K562 (cell line): ENCODE results near the gene CYRIA. TPM values are rescaled to one million over a fixed set of nuclear protein-coding genes. Genes with fewer than 3 reads are reported as not detected.

Experiments used
- ATF7 ChIP-seq: fragments of 450-650 bp; IDR thresholded peaks from 2 replicates; pipeline ENCODE4 v1.7.1; 2014; ENCODE audit warnings: mild to moderate bottlenecking, moderate library complexity
- BHLHE40 ChIP-seq: IDR thresholded peaks from 2 replicates; pipeline ENCODE4 v1.6.1; 2011; ENCODE audit warnings: low read length, improper control_type of control experiment
- CTBP1 ChIP-seq: fragments of 450-650 bp; IDR thresholded peaks from 2 replicates; pipeline ENCODE4 v1.6.1; 2016; ENCODE audit warnings: borderline replicate concordance
- DPF2 ChIP-seq: fragments of 450-650 bp; IDR thresholded peaks from 2 replicates; pipeline ENCODE4 v1.6.1; 2016
- ELF4 ChIP-seq: fragments of 450-650 bp; formaldehyde crosslinking; IDR thresholded peaks from 2 replicates; pipeline ENCODE4 v1.4.0; 2022; ENCODE audit warnings: missing genetic modification characterization
- KDM1A ChIP-seq, 2 experiments: fragments of 450-650 bp; IDR thresholded peaks; 2 replicates each; pipeline ENCODE4 v1.6.1; 2016; ENCODE audit warnings: mild to moderate bottlenecking in 2 of 2
- MAFK ChIP-seq: IDR thresholded peaks from 2 replicates; pipeline ENCODE4 v1.6.1; 2011; ENCODE audit warnings: low read length, improper control_type of control experiment
- MTA1 ChIP-seq: fragments of 450-650 bp; IDR thresholded peaks from 2 replicates; pipeline ENCODE4 v1.6.1; 2017; ENCODE audit warnings: borderline replicate concordance
- MYC ChIP-seq, 2 experiments: fragments of 250-450 bp in 1 of 2; sonication (Bioruptor Pico) in 1 of 2; IDR thresholded peaks; 2 replicates each; pipeline versions ENCODE4 v1.5.1 to v1.6.1; 2012 to 2021; ENCODE audit warnings: low read depth in 2 of 2, borderline replicate concordance in 1 of 2, improper control_type of control experiment in 1 of 2, low read length in 1 of 2, mild to moderate bottlenecking in 1 of 2, moderate library complexity in 1 of 2
- NCOR1 ChIP-seq: fragments of 450-650 bp; IDR thresholded peaks from 2 replicates; pipeline ENCODE4 v1.6.1; 2016; ENCODE audit warnings: mild to moderate bottlenecking, moderate library complexity
- SAFB ChIP-seq: fragments of 200-400 bp; formaldehyde crosslinking; IDR thresholded peaks from 2 replicates; pipeline ENCODE4 v1.6.1; 2017; ENCODE audit warnings: low read depth, low read length, borderline replicate concordance
- ZNF134 ChIP-seq: fragments of 250-450 bp; sonication (Bioruptor Pico); conservative IDR thresholded peaks from 2 replicates; pipeline ENCODE4 v1.4.0; 2020
- ZNF197 ChIP-seq: fragments of 200-800 bp; sonication (Bioruptor generic); IDR thresholded peaks from 2 replicates; pipeline ENCODE4 v1.6.1; 2016; ENCODE audit warnings: low read depth, missing genetic modification characterization, missing compliant biosample characterization
- ZNF431 ChIP-seq: sonication (generic); formaldehyde crosslinking; IDR thresholded peaks from 2 replicates; pipeline ENCODE4 v1.8.0; 2022; ENCODE audit warnings: mild to moderate bottlenecking, missing genetic modification reagents
- ZNF696 ChIP-seq: fragments of 250-450 bp; sonication (Bioruptor Pico); conservative IDR thresholded peaks from 2 replicates; pipeline ENCODE4 v1.4.0; 2020; ENCODE audit warnings: mild to moderate bottlenecking, moderate library complexity
- ZNF778 ChIP-seq: fragments of 450-650 bp; formaldehyde crosslinking; IDR thresholded peaks from 2 replicates; pipeline ENCODE4 v1.4.0; 2020; ENCODE audit warnings: mild to moderate bottlenecking, moderate library complexity
- polyA plus RNA-seq, 8 experiments: library from polyadenylated mRNA; depleted of rRNA in 4 of 8; stranded (reverse) in 5 of 8; unstranded in 3 of 8; fragments of >200 nt; fragmentation: Nextera tagmentation in 2 of 8; fragmentation: Illumina TruSeq in 1 of 8; extraction: Ambion mirVana in 2 of 8; extraction: Trizol in 1 of 8; gene quantifications; 2 replicates each; pipeline versions ENCODE4 v1.2.1 to v1.2.3, GENCODE V29; 2011 to 2014; ENCODE audit warnings: inconsistent platforms in 1 of 8, missing spikeins in 1 of 8
- total RNA-seq, 7 experiments: library from RNA; depleted of rRNA in 6 of 7; stranded (reverse); fragments of >200 nt in 6 of 7; fragmentation: Illumina TruSeq in 2 of 7; extraction: Trizol in 2 of 7; gene quantifications; 2 replicates each; pipeline versions ENCODE4 v1.2.1 to v1.2.3, GENCODE V29; 2011 to 2021; ENCODE audit warnings: low replicate concordance in 1 of 7
- TF ChIP-seq, protein P1 (sequence below): fragments of 250-450 bp; sonication (Bioruptor Pico); IDR thresholded peaks from 2 replicates; pipeline ENCODE4 v1.4.0; 2020
- TF ChIP-seq, protein P2 (sequence below): fragments of 450-650 bp; IDR thresholded peaks from 2 replicates; pipeline ENCODE4 v1.6.1; 2016; ENCODE audit warnings: low read depth
- TF ChIP-seq, protein P3 (sequence below): sonication (generic); formaldehyde crosslinking; IDR thresholded peaks from 2 replicates; pipeline ENCODE4 v1.9.0; 2022; ENCODE audit warnings: mild to moderate bottlenecking, missing genetic modification reagents
- TF ChIP-seq, protein P4 (sequence below): fragments of 250-450 bp; sonication (Bioruptor Pico); IDR thresholded peaks from 2 replicates; pipeline ENCODE4 v1.5.0; 2020; ENCODE audit warnings: mild to moderate bottlenecking

The CYRIA gene
- total and polyA plus RNA-seq, 9 of the 15 experiments (the other 6 are each of a cell fraction or from before 2014, with no cell fraction given): 0.84 to 5.6 (median 3.0) TPM

DNA sequence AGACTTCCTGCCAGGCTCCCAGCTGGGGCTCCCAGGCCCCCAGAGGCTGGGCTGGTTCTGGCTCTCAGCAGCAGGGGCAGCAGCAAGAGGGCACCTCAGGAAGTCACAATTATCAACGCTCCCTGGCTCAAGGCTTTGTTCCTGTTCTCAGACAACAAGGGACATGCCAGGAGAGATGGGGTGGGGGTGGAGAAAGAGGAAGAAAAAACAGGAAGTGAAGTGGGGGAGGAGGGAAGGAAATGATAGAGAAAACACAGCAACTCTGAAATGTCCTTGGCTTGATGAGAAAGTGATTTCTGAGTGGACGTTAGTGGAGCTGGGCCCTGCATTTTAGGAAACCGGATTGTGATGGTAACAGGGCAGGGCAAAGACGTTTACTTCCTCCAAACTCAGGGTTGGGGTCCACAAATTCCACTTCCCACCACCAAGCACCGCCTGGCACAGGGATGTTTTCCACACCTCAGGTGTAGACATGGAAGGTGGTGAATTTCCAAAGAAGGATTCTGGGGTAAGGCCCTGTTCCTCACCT is 40.4 kb downstream of the CYRIA start (continued):
- TF ChIP-seq, protein P1, sequence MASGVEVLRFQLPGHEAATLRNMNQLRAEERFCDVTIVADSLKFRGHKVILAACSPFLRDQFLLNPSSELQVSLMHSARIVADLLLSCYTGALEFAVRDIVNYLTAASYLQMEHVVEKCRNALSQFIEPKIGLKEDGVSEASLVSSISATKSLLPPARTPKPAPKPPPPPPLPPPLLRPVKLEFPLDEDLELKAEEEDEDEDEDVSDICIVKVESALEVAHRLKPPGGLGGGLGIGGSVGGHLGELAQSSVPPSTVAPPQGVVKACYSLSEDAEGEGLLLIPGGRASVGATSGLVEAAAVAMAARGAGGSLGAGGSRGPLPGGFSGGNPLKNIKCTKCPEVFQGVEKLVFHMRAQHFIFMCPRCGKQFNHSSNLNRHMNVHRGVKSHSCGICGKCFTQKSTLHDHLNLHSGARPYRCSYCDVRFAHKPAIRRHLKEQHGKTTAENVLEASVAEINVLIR: no peak
- TF ChIP-seq ZNF696: no peak
- no peak for TF ChIP-seq SAFB
- TF ChIP-seq ELF4: peak; percentile 90
- peak; percentile 81; the same call in 1 of the 2 replicates for TF ChIP-seq MTA1
- no peak for TF ChIP-seq ZNF431 (CRISPR knock-in tag)
- TF ChIP-seq MYC (IDR thresholded peaks at IDR 0.05; ENCODE audit: low read depth, low read length): no peak
- TF ChIP-seq MYC (CRISPR knock-in tag; IDR thresholded peaks at IDR 0.05; ENCODE audit: borderline replicate concordance, low read depth): no peak
- TF ChIP-seq BHLHE40: no peak
- TF ChIP-seq ZNF134 (CRISPR knock-in tag): no peak; the same call in 1 of the 2 replicates
- no peak for TF ChIP-seq ZNF197 (CRISPR knock-in tag)
- TF ChIP-seq CTBP1: peak; percentile 72
- TF ChIP-seq NCOR1: 0 out of 2 replicates have a peak, but pooled peaks have one; percentile 15
- TF ChIP-seq, protein P2, sequence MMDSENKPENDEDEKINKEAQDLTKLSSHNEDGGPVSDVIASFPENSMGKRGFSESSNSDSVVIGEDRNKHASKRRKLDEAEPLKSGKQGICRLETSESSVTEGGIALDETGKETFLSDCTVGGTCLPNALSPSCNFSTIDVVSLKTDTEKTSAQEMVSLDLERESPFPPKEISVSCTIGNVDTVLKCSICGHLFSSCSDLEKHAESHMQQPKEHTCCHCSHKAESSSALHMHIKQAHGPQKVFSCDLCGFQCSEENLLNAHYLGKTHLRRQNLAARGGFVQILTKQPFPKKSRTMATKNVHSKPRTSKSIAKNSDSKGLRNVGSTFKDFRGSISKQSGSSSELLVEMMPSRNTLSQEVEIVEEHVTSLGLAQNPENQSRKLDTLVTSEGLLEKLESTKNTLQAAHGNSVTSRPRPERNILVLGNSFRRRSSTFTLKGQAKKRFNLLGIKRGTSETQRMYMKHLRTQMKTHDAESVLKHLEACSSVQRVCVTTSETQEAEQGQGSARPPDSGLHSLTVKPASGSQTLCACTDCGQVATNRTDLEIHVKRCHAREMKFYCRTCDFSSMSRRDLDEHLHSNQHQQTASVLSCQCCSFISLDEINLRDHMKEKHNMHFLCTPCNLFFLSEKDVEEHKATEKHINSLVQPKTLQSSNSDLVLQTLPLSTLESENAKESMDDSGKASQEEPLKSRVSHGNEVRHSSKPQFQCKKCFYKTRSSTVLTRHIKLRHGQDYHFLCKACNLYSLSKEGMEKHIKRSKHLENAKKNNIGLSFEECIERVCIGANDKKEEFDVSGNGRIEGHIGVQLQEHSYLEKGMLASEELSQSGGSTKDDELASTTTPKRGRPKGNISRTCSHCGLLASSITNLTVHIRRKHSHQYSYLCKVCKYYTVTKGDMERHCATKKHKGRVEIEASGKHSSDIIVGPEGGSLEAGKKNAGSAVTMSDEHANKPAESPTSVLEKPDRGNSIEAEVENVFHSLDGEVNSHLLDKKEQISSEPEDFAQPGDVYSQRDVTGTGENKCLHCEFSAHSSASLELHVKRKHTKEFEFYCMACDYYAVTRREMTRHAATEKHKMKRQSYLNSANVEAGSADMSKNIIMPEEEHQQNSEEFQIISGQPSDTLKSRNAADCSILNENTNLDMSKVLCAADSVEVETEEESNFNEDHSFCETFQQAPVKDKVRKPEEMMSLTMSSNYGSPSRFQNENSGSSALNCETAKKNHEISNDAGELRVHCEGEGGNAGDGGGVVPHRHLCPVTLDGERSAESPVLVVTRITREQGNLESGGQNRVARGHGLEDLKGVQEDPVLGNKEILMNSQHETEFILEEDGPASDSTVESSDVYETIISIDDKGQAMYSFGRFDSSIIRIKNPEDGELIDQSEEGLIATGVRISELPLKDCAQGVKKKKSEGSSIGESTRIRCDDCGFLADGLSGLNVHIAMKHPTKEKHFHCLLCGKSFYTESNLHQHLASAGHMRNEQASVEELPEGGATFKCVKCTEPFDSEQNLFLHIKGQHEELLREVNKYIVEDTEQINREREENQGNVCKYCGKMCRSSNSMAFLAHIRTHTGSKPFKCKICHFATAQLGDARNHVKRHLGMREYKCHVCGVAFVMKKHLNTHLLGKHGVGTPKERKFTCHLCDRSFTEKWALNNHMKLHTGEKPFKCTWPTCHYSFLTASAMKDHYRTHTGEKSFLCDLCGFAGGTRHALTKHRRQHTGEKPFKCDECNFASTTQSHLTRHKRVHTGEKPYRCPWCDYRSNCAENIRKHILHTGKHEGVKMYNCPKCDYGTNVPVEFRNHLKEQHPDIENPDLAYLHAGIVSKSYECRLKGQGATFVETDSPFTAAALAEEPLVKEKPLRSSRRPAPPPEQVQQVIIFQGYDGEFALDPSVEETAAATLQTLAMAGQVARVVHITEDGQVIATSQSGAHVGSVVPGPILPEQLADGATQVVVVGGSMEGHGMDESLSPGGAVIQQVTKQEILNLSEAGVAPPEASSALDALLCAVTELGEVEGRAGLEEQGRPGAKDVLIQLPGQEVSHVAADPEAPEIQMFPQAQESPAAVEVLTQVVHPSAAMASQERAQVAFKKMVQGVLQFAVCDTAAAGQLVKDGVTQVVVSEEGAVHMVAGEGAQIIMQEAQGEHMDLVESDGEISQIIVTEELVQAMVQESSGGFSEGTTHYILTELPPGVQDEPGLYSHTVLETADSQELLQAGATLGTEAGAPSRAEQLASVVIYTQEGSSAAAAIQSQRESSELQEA: no peak
- no peak; the same call in 1 of the 2 replicates for TF ChIP-seq ATF7
- no peak for TF ChIP-seq MAFK
- TF ChIP-seq DPF2: peak; percentile 70; the same call in 1 of the 2 replicates
- TF ChIP-seq, protein P3, sequence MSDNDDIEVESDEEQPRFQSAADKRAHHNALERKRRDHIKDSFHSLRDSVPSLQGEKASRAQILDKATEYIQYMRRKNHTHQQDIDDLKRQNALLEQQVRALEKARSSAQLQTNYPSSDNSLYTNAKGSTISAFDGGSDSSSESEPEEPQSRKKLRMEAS (CRISPR knock-in tag): no peak; the same call in 1 of the 2 replicates
- no peak for TF ChIP-seq KDM1A (IDR thresholded peaks at IDR 0.05)
- TF ChIP-seq ZNF778 (CRISPR knock-in tag): no peak
- TF ChIP-seq, protein P4, sequence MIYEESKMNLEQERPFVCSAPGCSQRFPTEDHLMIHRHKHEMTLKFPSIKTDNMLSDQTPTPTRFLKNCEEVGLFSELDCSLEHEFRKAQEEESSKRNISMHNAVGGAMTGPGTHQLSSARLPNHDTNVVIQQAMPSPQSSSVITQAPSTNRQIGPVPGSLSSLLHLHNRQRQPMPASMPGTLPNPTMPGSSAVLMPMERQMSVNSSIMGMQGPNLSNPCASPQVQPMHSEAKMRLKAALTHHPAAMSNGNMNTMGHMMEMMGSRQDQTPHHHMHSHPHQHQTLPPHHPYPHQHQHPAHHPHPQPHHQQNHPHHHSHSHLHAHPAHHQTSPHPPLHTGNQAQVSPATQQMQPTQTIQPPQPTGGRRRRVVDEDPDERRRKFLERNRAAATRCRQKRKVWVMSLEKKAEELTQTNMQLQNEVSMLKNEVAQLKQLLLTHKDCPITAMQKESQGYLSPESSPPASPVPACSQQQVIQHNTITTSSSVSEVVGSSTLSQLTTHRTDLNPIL (CRISPR knock-in tag): no peak
